GM18499 (cell line): ENCODE results near the gene F8A1.
"Not testable (repeated sequence)": the region's sequence is repeated elsewhere in the genome, so short reads cannot be mapped to it uniquely, and the experiment has no call there.

Source experiments
- ATAC-seq: cut with Tn5 transposase; IDR thresholded peaks from one replicate; pipeline ENCODE4 v1.9.1; 2021; ENCODE audit warnings: moderate number of reproducible peaks; ENCODE audit not compliant: insufficient read depth, unreplicated experiment

The F8A1 gene

DNA sequence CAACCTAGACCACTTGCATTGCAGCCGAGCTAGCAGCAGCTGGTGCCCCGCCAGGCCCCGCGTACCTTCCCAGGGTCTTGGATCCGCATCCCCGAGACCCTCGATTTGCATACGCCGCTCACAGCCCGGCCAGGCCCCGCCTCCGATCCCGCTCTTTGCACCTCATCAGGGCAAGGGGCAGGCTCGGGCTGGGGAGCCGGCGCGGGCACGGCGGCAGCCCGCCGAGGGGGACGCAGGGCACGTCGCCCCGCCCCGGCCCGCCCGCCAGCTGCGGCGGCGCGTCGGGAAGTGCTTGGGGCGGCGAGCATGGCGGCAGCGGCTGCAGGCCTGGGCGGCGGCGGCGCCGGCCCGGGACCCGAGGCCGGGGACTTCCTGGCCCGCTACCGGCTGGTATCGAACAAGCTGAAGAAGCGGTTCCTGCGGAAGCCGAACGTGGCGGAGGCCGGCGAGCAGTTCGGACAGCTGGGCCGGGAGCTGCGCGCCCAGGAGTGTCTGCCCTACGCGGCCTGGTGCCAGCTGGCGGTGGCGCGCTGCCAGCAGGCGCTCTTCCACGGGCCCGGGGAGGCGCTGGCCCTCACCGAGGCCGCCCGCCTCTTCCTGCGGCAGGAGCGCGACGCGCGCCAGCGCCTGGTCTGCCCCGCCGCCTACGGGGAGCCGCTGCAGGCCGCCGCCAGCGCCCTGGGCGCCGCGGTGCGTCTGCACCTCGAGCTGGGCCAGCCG is at the start of gene F8A1:
Gene F8A1, plus strand, starts transcription at position 287 of the 720 bp plus-strand sequence. Its CDS starts 20 bp downstream, at position 307.
- peak; percentile 48 for ATAC-seq

DNA sequence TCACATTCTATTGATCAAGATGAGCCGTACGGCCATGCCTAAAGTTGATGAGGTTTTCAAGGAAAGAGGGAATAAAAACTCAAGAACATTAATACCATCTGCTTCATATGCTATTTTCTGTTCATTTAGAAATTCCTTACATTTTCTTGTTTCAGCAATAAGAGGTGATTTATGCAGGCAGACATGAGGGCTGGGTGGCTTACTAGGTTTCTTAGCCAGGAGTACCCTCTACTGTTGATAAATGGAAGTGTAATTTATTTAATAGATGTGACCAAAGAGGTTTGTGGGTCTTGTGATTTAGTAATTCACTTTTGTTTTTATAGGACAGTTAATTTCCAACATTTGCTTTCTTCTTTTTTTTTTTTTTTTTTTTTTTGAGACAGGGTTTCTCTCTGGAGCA is 45.3 kb upstream of the F8A1 start:
- no peak for ATAC-seq

DNA sequence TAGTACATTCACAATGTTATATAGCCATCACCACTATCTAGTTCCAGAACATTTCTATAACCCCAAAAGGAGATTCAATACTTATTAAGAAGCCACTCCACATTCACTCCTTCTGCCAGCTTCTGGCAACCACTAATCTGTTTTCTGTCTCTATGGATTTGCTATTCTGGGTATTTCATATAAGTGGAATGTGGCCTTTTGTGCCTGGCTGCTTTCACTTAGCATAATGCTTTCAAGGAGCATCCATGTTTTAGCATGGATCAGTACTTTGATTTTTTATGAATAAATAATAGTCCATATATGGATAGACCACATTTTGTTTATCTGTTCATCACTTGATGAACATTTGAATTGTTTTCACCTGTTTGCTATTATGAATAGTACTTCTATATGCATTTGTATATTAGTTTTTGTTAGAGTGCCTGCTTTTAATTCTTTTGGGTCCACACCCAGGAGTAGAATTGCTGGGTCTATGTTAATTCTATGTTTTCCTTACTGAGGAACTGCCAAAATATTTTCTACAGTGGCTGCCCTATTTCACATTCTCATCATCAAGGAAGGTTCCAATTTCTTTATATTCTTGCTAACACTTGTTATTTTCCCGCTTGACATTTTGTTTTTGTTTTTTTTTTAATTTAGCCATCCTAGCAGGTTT is 35.1 kb upstream of the F8A1 start:
- no peak for ATAC-seq

DNA sequence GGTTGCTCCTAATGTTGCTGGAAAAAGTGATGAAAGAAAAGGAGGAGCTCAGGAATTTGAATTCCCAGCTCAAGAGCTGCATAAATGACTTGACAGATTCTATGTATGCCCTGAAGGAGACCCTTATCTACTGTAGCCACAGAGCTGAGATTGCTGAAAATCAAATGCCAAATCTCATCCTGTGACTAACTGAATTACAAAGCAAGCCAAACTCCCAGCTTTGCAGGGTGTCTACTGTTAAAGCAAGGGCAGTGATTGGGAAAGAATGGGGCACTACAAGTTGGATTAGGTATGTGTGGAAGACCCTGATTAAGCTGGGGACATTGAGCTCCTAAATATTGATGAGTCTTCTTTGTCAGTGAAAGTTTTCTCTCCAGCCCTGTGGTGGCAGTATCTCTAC is 30.9 kb upstream of the F8A1 start:
- ATAC-seq, result no peak

DNA sequence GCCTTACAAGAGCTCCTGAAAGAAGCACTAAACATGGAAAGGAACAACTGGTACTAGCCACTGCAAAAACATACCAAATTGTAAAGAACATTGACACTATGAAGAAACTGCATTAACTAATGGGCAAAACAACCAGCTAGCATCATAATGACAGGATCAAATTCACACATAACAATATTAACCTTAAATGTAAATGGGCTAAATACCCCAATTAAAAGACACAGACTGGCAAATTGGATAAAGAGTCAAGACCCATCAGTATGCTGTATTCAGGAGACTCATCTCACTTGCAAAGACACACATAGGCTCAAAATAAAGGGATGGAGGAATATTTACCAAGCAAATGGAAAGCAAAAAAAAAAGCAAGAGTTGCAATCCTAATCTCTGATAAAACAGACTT is 17.6 kb upstream of the F8A1 start:
- not testable (repeated sequence) for ATAC-seq

DNA sequence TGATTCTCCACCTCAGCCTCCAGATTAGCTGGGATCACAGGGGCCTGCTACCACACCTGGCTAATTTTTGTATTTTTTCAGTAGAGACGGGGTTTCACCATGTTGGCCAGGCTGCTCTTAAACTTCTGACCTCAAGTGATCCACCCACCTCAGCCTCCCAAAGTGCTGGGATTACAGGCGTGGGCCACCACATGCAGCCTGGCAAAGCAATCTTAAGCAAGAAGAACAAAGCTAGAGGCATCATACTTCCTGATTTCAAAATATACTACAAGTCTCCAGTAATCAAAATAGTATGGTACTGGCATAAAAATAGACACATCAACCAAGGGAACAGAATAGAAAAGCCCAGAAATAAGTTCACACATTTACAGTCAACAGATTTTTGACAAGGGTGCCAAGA is 12.8 kb upstream of the F8A1 start:
- no peak for ATAC-seq

DNA sequence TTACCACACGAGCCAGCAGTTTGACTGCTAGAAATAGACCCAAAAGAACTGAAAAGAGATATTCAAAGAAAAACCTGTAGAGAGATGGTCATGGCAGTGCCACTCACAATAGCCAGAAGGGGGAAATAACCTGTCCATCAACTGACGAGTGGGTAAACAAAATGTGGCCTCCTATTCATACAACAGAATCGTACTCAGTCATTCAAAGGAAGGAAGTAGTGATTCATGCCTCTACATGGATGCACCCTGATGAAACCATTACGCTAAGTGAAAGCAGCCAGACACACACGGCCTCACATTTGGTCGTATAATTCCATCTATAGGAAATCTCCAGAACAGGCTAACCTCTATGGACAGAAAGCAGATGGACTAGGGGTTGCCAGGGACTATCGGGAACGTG is 2.1 kb upstream of the F8A1 start:
- not testable (repeated sequence) for ATAC-seq

DNA sequence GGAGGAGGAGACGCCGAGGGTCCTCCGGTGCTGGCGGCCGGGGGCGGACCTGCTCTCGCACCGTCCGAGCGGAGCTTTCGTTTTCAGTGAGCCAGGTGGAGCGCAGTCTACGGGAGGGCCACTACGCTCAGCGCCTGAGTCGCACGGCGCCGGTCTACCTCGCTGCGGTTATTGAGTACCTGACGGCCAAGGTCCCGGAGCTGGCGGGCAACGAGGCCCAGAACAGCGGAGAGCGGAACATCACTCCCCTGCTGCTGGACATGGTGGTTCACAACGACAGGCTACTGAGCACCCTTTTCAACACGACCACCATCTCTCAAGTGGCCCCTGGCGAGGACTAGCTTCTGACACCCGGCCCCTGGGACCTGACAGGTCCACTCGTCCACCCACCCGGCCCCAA is 1.1 kb upstream of the F8A1 start:
- not testable (repeated sequence) for ATAC-seq

DNA sequence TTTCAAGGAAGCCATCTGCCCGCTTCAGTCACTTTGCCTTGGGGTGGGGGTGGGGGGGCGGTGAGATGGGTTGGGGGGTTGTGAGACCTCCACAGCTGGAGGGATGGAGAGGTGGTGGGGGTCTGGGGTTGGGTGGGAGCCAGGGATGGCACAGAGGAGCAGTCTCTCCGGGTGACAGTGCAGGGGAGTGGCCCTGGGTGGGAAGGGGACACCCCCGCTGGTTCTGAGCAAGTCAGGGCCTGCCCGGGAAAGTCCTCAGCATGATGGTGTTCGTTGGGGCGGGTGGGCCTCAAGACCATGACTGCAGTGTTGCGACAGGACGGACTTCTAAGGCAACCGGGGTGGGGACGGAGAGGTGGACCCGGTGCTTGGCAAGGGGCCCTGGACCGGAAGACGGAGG is 606 bp upstream of the F8A1 start:
- ATAC-seq, result not testable (repeated sequence)

DNA sequence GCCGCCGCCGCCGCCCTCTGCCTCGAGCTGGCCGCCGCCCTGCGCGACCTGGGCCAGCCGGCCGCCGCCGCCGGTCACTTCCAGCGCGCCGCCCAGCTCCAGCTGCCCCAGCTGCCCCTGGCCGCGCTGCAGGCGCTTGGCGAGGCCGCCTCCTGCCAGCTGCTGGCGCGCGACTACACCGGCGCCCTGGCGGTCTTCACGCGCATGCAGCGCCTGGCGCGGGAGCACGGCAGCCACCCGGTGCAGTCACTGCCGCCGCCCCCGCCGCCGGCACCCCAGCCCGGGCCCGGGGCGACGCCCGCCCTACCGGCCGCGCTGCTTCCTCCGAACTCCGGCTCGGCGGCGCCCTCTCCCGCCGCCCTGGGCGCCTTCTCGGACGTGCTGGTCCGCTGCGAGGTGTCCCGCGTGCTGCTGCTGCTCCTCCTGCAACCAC is 650 bp downstream of the F8A1 start:
- peak; percentile 14 for ATAC-seq

DNA sequence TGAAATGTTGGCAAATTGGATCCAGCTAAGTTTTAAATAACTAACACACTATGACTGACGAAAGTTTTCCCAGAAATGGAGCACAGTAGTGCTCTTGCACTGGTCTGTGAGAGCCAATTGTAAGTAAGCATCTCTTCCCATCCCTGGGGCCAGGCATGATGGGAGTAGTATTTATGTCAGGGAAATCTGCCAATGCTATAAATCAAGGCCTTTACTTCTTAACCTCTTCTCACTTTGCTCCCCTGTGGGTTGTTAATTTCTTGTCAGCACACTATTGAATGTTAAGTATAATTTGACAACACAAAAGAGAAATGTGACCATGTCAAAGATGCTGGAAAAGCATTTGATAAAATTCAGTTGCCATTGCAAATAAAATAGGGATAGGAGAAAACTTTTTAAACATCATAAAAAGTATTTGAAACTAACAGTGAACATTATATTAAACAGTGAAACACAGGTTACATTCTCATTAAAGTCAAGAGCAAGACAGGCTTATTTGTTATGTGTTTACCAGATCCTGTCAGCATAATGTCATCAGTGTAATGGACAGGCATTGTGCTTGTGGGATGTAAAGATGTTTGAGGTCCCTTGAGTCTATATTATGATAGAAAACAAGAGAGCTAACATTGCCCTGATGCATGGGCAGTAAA is 5.0 kb downstream of the F8A1 start:
- no peak for ATAC-seq

DNA sequence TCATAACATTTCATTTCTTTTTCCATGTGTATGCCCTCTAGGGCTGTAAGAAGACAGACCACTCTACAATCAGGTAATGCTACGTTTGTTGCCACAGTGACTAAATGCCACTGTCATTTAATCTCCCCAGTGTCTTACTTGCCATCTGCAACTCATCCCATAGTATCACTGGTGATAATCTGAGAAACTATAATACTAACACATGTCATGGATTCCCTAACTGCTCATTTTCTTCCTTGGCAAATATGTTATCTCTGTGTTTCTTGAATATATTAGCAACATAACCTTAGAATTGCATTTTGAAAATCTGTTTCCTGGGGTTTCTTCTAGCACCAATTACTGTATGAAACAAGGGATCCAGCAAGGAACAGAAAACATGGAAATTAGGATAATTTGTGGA is 6.1 kb downstream of the F8A1 start:
- no peak for ATAC-seq

DNA sequence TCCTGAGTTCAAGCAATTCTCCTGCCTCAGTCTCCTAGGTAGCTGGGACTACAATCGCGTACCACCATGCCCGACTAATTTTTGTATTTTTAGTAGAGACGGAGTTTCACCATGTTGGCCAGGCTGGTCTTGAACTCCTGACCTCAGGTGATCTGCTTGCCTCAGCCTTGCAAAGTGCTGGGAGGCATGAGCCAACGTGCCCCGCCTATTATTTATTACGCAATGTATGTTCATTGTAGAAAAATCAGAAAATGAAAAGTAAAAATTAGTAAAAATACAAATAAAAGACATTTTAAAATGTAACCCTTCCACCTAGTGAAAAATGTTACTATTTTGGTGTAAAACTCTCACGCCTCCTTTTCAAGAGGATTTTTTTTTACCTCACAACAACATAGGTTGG is 14.2 kb downstream of the F8A1 start:
- ATAC-seq, result no peak

DNA sequence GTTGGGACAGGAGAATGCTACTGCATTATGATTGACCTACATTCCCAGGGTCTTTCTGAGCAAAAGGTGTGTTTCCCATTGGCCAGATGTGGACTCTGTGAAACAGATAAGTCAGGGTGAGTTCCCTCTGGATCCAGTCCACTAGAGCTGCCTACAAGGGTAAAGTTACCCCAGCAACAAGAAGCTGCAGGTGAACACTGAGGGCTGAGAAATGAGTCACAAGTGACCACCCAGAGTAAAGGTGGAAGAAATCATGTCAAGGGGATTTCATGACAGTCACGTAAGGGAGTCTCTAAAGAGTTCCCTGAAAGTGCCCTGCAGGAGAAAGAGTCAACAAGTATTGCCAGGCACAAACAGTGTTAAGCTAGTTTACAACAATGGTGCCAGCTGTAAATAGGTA is 16.3 kb downstream of the F8A1 start:
- ATAC-seq, result no peak

DNA sequence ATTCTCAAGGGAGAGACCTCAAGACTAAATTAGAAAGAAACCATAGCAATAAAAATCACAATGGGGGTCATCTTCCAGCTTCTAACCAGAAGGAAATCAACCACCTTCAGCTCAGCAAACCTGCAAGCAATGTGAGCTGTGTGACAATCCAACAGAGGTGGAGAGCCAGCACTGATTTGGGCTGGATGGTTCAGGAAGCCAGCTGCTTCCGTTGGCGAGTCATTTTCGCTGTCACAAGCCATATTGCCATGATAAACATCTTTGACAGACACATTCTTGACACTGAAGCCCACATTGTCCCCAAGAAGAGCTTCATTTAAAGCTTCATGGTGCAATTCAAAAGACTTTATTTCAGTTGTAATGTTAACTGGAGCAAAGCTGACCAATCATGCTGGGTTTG is 22.7 kb downstream of the F8A1 start:
- ATAC-seq, result no peak

DNA sequence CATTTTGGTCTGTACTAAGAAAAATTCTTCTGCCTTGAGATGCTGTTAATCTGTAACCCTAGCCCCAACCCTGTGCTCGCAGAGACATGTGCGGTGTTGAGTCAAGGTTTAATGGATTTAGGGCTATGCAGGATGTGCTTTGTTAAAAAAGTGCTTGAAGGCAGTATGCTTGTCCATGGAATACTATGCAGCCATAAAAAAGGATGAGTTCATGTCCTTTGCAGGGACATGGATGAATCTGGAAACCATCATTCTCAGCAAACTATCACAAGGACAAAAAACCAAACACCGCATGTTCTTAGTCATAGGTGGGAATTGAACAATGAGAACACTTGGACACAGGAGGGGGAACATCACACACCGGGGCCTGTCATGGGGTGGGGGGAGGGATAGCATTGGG is 23.9 kb downstream of the F8A1 start:
- not testable (repeated sequence) for ATAC-seq

DNA sequence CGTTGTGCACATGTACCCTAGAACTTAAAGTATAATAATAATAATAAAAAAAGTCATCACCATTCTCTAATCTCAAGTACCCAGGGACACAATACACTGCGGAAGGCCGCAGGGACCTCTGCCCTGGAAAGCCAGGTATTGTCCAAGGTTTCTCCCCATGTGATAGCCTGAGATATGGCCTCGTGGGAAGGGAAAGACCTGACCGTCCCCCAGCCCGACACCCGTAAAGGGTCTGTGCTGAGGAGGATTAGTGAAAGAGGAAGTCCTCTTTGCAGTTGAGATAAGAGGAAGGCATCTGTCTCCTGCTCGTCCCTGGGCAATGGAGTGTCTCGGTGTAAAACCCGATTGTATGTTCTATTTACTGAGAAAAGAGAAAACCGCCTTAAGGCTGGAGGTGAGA is 24.4 kb downstream of the F8A1 start:
- not testable (repeated sequence) for ATAC-seq

DNA sequence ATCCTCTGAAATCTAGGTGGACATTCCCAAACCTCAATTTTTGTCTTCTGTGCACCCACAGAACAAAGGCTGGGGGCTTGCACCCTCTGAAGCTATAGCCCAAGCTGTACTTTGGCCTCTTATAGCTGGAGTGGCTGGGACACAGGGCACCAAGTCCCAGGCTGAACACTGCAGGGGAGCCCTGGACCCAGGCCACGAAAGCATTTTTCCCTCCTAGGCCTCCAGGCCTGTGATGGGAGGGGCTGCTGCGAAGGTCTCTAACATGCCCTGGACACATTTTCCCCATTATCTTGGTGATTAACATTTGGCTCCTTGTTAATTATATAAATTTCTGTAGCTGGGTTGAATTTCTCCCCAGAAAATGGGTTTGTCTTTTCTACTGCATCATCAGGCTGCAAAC is 27.9 kb downstream of the F8A1 start:
- no peak for ATAC-seq

DNA sequence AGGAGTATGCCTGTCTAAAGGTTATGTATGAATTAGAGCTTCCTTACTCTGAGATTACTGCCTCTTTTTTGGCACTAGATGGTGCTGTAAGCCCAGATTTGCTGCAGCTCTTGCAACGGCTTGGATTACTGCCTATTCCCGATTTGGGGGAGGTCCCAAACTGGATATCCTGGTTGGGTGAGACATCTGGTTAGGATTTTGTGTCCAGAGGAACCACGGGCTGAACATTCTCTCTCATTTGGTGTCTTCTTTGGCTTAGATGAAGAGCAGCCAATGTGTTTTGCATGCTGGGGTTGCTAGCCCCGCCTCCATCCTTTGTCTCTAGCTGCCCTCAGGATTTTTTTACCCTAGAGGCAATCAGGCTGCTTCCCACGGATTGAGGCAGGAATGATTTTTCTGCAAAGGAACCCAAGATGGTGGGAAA is 31.9 kb downstream of the F8A1 start:
- ATAC-seq, result no peak

DNA sequence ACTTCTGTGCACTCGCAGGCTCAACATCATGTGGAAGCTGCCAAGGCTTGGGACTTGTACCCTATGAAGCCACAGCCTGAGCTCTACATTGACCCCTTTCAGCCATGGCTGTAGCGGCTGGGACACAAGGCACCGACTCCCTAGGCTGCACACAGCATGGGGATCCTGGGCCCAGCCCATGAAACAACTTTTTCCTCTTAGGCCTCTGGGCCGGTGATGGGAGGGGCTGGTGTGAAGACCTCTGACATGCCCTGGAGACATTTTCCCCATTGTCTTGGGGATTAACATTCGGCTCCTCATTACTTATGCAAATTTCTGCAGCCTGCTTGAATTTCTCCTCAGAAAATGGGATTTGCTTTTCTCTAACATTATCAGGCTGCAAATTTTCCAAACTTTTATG is 38.6 kb downstream of the F8A1 start:
- not testable (repeated sequence) for ATAC-seq
